H1 (cell line): ENCODE results near the gene CHCHD6.

Experiments used
- CHD7 ChIP-seq: fragments of 300-600 bp; sonication (generic); IDR thresholded peaks from 2 replicates; pipeline ENCODE4 v1.7.1; 2012; ENCODE audit warnings: low read length, moderate library complexity, mild to moderate bottlenecking, inconsistent platforms; ENCODE audit not compliant: insufficient replicate concordance
- CTCF ChIP-seq, 3 experiments: IDR thresholded peaks; 1 replicate in 2 of 3; 2 replicates in 1 of 3; pipeline versions ENCODE4 v1.5.1 to v1.6.1; 2011; ENCODE audit warnings: low read length in 3 of 3, mild to moderate bottlenecking in 3 of 3, inconsistent platforms in 2 of 3, low read depth in 1 of 3, moderate library complexity in 1 of 3; ENCODE audit not compliant: insufficient read depth in 1 of 3; ENCODE audit errors: control extremely low read depth in 1 of 3
- PHF8 ChIP-seq: fragments of 200-600 bp; sonication (generic); conservative IDR thresholded peaks from 2 replicates; pipeline ENCODE4 v1.7.1; 2012; ENCODE audit warnings: low read depth, mild to moderate bottlenecking, inconsistent platforms, low read length, moderate library complexity
- RAD21 ChIP-seq, 2 experiments: IDR thresholded peaks in 1 of 2; conservative IDR thresholded peaks in 1 of 2; 2 replicates each; pipeline ENCODE4 v1.6.1; 2011; ENCODE audit warnings: low read depth in 2 of 2, low read length in 2 of 2, improper control_type of control experiment in 1 of 2, inconsistent platforms in 1 of 2, mild to moderate bottlenecking in 1 of 2, moderate library complexity in 1 of 2
- SP4 ChIP-seq: IDR thresholded peaks from 2 replicates; pipeline ENCODE4 v1.6.1; 2012; ENCODE audit warnings: low read length, inconsistent platforms
- YY1 ChIP-seq: IDR thresholded peaks from 2 replicates; pipeline ENCODE4 v1.6.1; 2011; ENCODE audit warnings: low read depth, mild to moderate bottlenecking, low read length

GRCh38 chr3:126659915-126660886 is 43.8 kb upstream of the CHCHD6 start:
- no peak for TF ChIP-seq PHF8
- TF ChIP-seq YY1, result no peak
- no peak for TF ChIP-seq SP4
- TF ChIP-seq CHD7, result no peak
- TF ChIP-seq CTCF (IDR thresholded peaks at IDR 0.05; ENCODE audit: control extremely low read depth in 1 of 3, insufficient read depth in 1 of 3, low read depth in 1 of 3, low read length in 3 of 3), result peak; percentile 45 to 58 (median 53)
- TF ChIP-seq RAD21 (IDR thresholded peaks at IDR 0.05 in 1 of 2, conservative IDR thresholded peaks at IDR 0.05 in 1 of 2; ENCODE audit: low read depth in 2 of 2, low read length in 2 of 2), result peak; percentile 21 to 46; a peak in 3 of 4 replicates
